Panc1 (cell line): ENCODE data around the gene VWF. TPM values are rescaled to one million over a fixed set of nuclear protein-coding genes. Genes with fewer than 3 reads are reported as not detected.

Experiments used
- ATAC-seq: fragments of 200-7000 bp; cut with Tn5 transposase; 2 replicates; pipeline ENCODE4 v1.9.1; 2020; ENCODE audit warnings: mild to moderate bottlenecking, moderate library complexity
- BruUV-seq: library from RNA; stranded (reverse); fragments of 400-500 nt; replicated peaks from 2 replicates; lab custom pipeline; 2021; lab: Mats Ljungman, UMichigan
- CTCF ChIA-PET: fragments of 300-600 bp; sonication (Branson Sonifier 250); formaldehyde crosslinking; loops from one replicate; lab custom pipeline; 2022; ENCODE audit warnings: antibody characterized with exemption; lab: Charles Lee
- POLR2A ChIA-PET: fragments of 300-600 bp; sonication (Branson Sonifier 250); formaldehyde crosslinking; loops from one replicate; lab custom pipeline; 2022; ENCODE audit warnings: antibody characterized with exemption; lab: Charles Lee
- DNase-seq: peaks from one replicate; pipeline ENCODE4 v3.0.0-alpha.2; 2010; ENCODE audit warnings: low read depth, low spot score
- H3K27ac ChIP-seq: 2 replicates; pipeline ENCODE4 v1.5.1; 2011; ENCODE audit warnings: mild to moderate bottlenecking, low read length, inconsistent platforms
- H3K27me3 ChIP-seq: fragments of 200-500 bp; sonication (Bioruptor generic); 2 replicates; pipeline ENCODE4 v1.6.0; 2014; ENCODE audit warnings: low read length, inconsistent platforms; ENCODE audit not compliant: control insufficient read depth, insufficient read depth
- H3K36me3 ChIP-seq: fragments of 200-500 bp; sonication (Bioruptor generic); 2 replicates; pipeline ENCODE4 v1.5.1; 2014; ENCODE audit warnings: inconsistent platforms, mild to moderate bottlenecking, low read length, moderate library complexity; ENCODE audit not compliant: control insufficient read depth, insufficient read depth
- H3K4me1 ChIP-seq: 2 replicates; pipeline ENCODE4 v1.5.1; 2011; ENCODE audit warnings: inconsistent platforms, mild to moderate bottlenecking, low read length, moderate library complexity; ENCODE audit not compliant: control insufficient read depth, insufficient read depth
- H3K4me3 ChIP-seq, 2 experiments: 2 replicates each; pipeline ENCODE4 v1.5.1; 2011 to 2012; ENCODE audit warnings: low read depth in 2 of 2, low read length in 2 of 2, mild to moderate bottlenecking in 2 of 2, inconsistent platforms in 1 of 2, moderate library complexity in 1 of 2
- H3K9me3 ChIP-seq: fragments of 200-500 bp; sonication (Bioruptor generic); 2 replicates; pipeline ENCODE4 v1.5.1; 2014; ENCODE audit warnings: low read depth, mild to moderate bottlenecking, inconsistent platforms, low read length, moderate library complexity; ENCODE audit not compliant: control insufficient read depth, insufficient read depth
- POLR2AphosphoS5 ChIP-seq: IDR thresholded peaks from 2 replicates; pipeline ENCODE4 v1.6.1; 2012; ENCODE audit warnings: mild to moderate bottlenecking, low read depth, low read length, moderate library complexity
- SIN3A ChIP-seq: IDR thresholded peaks from 2 replicates; pipeline ENCODE4 v1.6.1; 2012; ENCODE audit warnings: low read depth, mild to moderate bottlenecking, low read length, moderate library complexity, borderline replicate concordance; ENCODE audit not compliant: insufficient read depth
- TCF7L2 ChIP-seq: IDR thresholded peaks from 2 replicates; pipeline ENCODE4 v1.6.1; 2011; ENCODE audit warnings: mild to moderate bottlenecking, low read depth, low read length, inconsistent platforms
- in situ Hi-C: cut with HindIII; loops from 2 replicates; pipeline ENCODE4 v1.10.0; 2016; ENCODE audit warnings: low sequenced_read_pairs, low pct_unique_long_range_greater_than_20kb
- intact Hi-C: fragments of 100-400 bp; cut with micrococcal nuclease; formaldehyde crosslinking; loops from one replicate; pipeline ENCODE4 v1.10.0; 2022; ENCODE audit not compliant: unreplicated experiment
- total RNA-seq: library from RNA; stranded (reverse); gene quantifications from one replicate; pipeline ENCODE4 v1.2.1, GENCODE V29; 2021; ENCODE audit not compliant: unreplicated experiment
- TF ChIP-seq, protein P1 (sequence below), 2 experiments: IDR thresholded peaks; 2 replicates each; pipeline ENCODE4 v1.6.1; 2011 to 2012; ENCODE audit warnings: low read depth in 2 of 2, control low read depth in 1 of 2, low read length in 1 of 2, mild to moderate bottlenecking in 1 of 2, moderate library complexity in 1 of 2; ENCODE audit not compliant: insufficient read depth in 1 of 2
- TF ChIP-seq, protein P2 (sequence below): fragments of 450-650 bp; IDR thresholded peaks from 2 replicates; pipeline ENCODE4 v1.5.1; 2017; ENCODE audit warnings: mild to moderate bottlenecking

VWF gene
- total RNA-seq, 1 experiment from 2014 or later, result 0.31 TPM

DNA sequence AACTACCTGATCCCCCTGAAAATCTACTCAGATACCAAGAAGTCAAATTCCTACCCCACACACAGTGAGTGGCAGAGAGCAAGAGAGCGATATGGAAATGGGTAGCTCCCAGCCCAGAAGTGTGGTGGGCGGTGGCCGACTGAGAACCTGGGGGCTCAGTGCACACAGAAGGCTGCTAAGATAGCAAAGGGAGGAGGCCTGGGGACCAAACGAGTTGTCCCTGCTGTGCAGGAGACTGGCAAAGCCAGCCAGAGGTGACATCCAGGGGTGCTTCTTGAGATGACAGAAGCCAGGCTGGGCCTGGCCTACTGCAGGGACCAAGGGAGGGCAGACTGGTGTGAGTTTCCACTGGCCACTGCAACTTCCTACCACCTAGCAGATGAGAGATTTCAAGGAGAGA lies 52.9 kb downstream of the VWF start:
- BruUV-seq, result no TSS peak
- ChIA-PET CTCF (no interaction called here), POLR2A (no interaction called here)
- ATAC-seq, result no peak
- Histone ChIP-seq H3K4me3 (no peak overlapping the region), H3K27ac (no peak overlapping the region), H3K27me3 (no peaks in the 10 kb centered on the region), H3K36me3 (no peaks in the 10 kb centered on the region), H3K9me3 (no peaks in the 10 kb centered on the region), H3K4me1 (no peaks in the 10 kb centered on the region)
- no peak for DNase-seq
- intact Hi-C loops, result no loop called here
- in situ Hi-C loops, result no loop called here
- TF ChIP-seq, protein P1, sequence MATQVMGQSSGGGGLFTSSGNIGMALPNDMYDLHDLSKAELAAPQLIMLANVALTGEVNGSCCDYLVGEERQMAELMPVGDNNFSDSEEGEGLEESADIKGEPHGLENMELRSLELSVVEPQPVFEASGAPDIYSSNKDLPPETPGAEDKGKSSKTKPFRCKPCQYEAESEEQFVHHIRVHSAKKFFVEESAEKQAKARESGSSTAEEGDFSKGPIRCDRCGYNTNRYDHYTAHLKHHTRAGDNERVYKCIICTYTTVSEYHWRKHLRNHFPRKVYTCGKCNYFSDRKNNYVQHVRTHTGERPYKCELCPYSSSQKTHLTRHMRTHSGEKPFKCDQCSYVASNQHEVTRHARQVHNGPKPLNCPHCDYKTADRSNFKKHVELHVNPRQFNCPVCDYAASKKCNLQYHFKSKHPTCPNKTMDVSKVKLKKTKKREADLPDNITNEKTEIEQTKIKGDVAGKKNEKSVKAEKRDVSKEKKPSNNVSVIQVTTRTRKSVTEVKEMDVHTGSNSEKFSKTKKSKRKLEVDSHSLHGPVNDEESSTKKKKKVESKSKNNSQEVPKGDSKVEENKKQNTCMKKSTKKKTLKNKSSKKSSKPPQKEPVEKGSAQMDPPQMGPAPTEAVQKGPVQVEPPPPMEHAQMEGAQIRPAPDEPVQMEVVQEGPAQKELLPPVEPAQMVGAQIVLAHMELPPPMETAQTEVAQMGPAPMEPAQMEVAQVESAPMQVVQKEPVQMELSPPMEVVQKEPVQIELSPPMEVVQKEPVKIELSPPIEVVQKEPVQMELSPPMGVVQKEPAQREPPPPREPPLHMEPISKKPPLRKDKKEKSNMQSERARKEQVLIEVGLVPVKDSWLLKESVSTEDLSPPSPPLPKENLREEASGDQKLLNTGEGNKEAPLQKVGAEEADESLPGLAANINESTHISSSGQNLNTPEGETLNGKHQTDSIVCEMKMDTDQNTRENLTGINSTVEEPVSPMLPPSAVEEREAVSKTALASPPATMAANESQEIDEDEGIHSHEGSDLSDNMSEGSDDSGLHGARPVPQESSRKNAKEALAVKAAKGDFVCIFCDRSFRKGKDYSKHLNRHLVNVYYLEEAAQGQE (IDR thresholded peaks at IDR 0.05; ENCODE audit: insufficient read depth in 1 of 2, low read depth in 2 of 2, low read length in 1 of 2), result no peak
- no peak for TF ChIP-seq SIN3A
- TF ChIP-seq, protein P2, sequence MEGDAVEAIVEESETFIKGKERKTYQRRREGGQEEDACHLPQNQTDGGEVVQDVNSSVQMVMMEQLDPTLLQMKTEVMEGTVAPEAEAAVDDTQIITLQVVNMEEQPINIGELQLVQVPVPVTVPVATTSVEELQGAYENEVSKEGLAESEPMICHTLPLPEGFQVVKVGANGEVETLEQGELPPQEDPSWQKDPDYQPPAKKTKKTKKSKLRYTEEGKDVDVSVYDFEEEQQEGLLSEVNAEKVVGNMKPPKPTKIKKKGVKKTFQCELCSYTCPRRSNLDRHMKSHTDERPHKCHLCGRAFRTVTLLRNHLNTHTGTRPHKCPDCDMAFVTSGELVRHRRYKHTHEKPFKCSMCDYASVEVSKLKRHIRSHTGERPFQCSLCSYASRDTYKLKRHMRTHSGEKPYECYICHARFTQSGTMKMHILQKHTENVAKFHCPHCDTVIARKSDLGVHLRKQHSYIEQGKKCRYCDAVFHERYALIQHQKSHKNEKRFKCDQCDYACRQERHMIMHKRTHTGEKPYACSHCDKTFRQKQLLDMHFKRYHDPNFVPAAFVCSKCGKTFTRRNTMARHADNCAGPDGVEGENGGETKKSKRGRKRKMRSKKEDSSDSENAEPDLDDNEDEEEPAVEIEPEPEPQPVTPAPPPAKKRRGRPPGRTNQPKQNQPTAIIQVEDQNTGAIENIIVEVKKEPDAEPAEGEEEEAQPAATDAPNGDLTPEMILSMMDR, result no peak

DNA sequence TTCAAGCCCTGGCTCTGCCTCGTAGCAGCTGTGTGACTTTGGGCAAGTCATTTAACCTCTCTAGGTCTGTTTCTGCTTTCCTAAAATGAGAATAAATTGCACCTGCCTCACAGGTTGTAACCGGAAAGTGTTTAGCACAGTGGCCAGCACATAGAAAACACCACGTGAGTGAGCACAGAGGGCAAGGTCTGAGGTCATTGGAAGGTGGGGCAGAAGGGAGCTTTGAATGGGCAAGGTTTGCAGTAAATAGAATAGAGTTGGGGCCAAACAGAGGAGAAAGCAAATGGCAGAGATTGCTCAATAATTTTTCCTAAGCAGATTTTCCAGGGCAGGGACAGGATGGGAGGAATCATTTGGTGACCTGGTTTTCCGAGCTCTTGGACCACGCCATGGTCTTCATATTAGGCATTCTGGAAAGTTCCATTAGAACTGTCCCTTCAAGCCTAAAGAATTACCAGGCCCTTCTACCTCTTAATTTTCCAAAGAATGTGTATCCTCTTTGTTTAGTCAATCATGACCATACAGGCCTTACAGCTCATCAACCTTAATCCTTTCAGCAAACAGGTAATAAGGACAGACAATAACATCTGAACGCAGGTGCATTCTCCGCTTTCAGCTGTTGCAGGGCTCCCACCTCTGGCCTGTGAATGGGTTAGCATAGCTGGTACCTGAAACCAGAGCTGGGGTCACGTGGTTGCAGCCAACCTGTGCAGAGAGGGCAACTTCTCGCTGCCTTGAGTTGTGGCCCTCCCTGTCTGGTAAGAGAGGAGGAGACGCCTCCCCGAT lies 53.8 kb downstream of the VWF start:
- ATAC-seq, result no peak
- Histone ChIP-seq H3K9me3 (no peaks in the 10 kb centered on the region), H3K4me3 (no peak overlapping the region), H3K4me1 (no peaks in the 10 kb centered on the region), H3K36me3 (no peaks in the 10 kb centered on the region), H3K27ac (no peak overlapping the region), H3K27me3 (no peaks in the 10 kb centered on the region)
- no TSS peak for BruUV-seq
- ChIA-PET CTCF (no interaction called here), POLR2A (no interaction called here)
- intact Hi-C loops, result no loop called here
- no peak for DNase-seq
- TF ChIP-seq, protein P1 (IDR thresholded peaks at IDR 0.05; ENCODE audit: insufficient read depth in 1 of 2, low read depth in 2 of 2, low read length in 1 of 2), result no peak
- TF ChIP-seq, protein P2, result no peak
- TF ChIP-seq SIN3A (no peak), POLR2AphosphoS5 (no peak), TCF7L2 (no peak)
- in situ Hi-C loops, result no loop called here
